ENCODE data around the gene ZNF333.

DNA sequence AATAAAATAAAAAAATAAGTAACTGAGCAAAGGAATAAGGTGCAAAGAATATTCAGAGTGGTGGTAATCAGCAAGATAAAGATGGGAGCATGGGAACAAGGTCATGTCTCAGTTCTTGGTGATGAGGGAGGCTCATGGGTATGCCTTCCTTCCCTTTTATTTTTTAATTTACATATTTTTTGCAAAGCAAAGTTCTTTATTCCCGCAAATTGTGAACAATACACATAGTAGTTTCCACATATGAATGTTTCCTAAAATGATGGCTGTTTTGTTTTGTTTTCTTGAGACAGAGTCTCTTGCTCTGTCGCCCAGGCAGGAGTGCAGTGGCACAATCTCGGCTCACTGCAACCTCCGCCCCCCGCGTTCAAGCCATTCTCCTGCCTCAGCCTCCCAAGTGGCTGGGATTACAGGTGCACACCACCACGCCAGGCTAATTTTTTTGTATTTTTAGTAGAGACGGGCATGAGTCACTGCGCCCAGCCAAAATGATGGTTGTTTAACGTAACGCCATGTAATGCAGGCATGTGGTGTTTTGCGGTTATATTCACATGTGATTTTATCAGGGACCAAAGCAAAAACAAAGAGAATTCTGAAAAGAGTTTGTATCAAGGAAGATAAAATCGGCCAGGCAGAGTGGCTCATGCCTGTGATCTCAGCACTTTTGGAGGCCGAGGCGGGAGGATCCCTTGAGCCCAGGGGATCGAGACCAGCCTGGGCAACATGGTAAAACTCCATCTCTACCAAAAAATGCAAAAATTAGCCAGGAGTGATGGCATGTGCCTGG is 93.0 kb downstream of the ZNF333 start:
- TF ChIP-seq RFX5 (IDR thresholded peaks at IDR 0.05) (no peak), EHF (CRISPR knock-in tag; IDR thresholded peaks at IDR 0.05) (no peak), POLR2A (IDR thresholded peaks at IDR 0.05; ENCODE audit: low read length) (no peak), EHMT2 (IDR thresholded peaks at IDR 0.05; ENCODE audit: low read depth) (no peak), EP300 (IDR thresholded peaks at IDR 0.05) (no peak), HDAC2 (IDR thresholded peaks at IDR 0.05) (no peak), CHD2 (IDR thresholded peaks at IDR 0.05; ENCODE audit: low read length, partially characterized antibody) (no peak)
- TF ChIP-seq, protein P1, sequence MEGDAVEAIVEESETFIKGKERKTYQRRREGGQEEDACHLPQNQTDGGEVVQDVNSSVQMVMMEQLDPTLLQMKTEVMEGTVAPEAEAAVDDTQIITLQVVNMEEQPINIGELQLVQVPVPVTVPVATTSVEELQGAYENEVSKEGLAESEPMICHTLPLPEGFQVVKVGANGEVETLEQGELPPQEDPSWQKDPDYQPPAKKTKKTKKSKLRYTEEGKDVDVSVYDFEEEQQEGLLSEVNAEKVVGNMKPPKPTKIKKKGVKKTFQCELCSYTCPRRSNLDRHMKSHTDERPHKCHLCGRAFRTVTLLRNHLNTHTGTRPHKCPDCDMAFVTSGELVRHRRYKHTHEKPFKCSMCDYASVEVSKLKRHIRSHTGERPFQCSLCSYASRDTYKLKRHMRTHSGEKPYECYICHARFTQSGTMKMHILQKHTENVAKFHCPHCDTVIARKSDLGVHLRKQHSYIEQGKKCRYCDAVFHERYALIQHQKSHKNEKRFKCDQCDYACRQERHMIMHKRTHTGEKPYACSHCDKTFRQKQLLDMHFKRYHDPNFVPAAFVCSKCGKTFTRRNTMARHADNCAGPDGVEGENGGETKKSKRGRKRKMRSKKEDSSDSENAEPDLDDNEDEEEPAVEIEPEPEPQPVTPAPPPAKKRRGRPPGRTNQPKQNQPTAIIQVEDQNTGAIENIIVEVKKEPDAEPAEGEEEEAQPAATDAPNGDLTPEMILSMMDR (IDR thresholded peaks at IDR 0.05), result no peak

Measured in A549 (cell line).